Measurements from ENCODE around the gene MIDN.

Gene MIDN

DNA sequence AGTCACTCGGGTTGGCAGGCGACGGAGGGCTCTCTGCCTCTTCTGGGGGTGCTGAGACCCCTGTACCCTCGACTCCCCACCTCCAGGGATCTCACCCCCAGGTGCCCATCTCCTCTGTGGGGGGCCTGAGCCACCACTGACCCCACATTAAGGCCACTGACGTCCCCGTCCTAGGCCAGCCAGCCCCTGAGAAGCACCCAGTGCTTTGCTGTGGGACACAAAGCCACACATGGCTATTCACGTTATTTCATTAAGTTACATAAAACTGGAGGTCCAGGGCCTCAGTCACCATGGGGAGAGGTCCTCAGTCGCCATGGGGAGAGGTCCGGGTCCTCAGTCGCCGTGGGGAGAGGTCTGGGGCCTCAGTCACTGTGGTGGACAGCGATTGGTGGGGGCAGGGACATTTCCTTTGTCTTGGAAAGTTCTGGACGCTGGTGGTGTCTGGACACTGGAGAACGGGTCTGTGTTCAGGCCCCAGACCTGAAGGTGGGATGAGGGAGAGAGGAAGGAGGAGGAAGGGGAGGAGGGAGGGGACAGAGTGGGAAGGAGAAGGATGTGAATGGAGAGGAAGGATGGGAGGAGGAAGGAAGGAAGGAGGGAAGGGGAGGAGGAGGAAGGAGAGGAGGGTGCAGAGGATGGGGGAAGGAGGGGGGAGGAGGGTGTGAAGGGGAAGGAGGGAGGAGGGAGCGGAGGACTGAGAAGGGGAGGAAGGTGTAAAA lies 33.3 kb downstream of the MIDN start (continued):
- peak; percentile 65 for TF ChIP-seq KLF8 (tag by site-specific recombination; IDR thresholded peaks at IDR 0.05)
- TF ChIP-seq HOXA7 (CRISPR knock-in tag; IDR thresholded peaks at IDR 0.05; ENCODE audit: borderline replicate concordance), result no peak
- TF ChIP-seq GLI4 (tag by site-specific recombination; IDR thresholded peaks at IDR 0.05), result no peak

DNA sequence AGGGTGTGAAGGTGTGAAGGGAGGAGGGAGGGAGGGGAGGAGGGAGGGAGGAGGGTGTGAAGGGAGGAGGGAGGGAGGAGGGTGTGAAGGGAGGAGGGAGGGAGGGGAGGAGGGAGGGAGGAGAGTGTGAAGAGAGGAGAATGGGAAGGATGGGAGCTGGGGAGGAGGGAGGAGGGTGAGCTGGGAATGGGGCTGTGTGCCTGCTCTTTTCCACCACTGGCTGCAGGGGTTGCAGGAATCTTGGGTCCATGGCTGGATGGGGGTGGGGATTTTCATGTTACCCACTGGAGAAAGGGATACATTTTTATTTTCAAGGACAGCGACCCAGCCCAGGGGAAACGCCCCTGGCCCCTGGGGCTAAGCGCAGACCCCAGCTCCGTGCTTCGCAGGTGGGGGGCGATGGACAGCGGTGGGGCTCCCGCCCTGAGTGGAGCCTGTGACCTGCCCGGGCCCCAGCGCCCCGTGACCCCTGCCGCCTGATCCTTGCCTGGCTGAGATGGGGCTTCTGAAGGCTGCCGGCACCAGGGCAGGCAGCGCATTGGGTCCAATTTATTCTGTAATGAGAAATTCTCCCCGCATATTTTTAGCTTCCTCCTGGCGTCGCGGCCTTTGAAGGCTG lies 34.3 kb downstream of the MIDN start:
- Histone ChIP-seq H3K4me1 (ENCODE audit: control insufficient read depth, insufficient read depth, low read length) (peaks cover 5% of the 10 kb centered on the region), H3K4me3 (ENCODE audit: low read depth, low read length) (no peak overlapping the region), H3K27ac (ENCODE audit: extremely low read depth, low read depth, low read length) (no peak overlapping the region), H3K9me3 (ENCODE audit: control insufficient read depth, insufficient read depth, low read depth, low read length) (no peaks in the 10 kb centered on the region), H3K36me3 (ENCODE audit: control insufficient read depth in 2 of 2, insufficient read depth in 1 of 2, low read length in 2 of 2) (peaks cover 0 to 24% of the 10 kb centered on the region in 2 experiments; a peak in 1 of 3 replicates)
- ChIA-PET POLR2A (interaction anchor here (0.6 to 3.3 kb wide), 4 partner anchors 9 to 166 kb away, joined by 3 to 25 read pairs (median 5); partner anchors contain the start of gene CIRBP), CTCF (interaction anchor here (1.5 kb wide), 1 partner anchor 38 kb away, joined by 5 read pairs; no protein-coding TSS in a partner anchor)
- TF ChIP-seq ZNF544 (tag by site-specific recombination; IDR thresholded peaks at IDR 0.05), result no peak
- no peak for TF ChIP-seq ZNF580 (tag by site-specific recombination; IDR thresholded peaks at IDR 0.05)
- TF ChIP-seq, protein P1, sequence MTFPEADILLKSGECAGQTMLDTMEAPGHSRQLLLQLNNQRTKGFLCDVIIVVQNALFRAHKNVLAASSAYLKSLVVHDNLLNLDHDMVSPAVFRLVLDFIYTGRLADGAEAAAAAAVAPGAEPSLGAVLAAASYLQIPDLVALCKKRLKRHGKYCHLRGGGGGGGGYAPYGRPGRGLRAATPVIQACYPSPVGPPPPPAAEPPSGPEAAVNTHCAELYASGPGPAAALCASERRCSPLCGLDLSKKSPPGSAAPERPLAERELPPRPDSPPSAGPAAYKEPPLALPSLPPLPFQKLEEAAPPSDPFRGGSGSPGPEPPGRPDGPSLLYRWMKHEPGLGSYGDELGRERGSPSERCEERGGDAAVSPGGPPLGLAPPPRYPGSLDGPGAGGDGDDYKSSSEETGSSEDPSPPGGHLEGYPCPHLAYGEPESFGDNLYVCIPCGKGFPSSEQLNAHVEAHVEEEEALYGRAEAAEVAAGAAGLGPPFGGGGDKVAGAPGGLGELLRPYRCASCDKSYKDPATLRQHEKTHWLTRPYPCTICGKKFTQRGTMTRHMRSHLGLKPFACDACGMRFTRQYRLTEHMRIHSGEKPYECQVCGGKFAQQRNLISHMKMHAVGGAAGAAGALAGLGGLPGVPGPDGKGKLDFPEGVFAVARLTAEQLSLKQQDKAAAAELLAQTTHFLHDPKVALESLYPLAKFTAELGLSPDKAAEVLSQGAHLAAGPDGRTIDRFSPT (tag by site-specific recombination; IDR thresholded peaks at IDR 0.05), result 0 out of 2 replicates have a peak, but pooled peaks have one; percentile 6
- no peak for TF ChIP-seq ZNF112 (tag by site-specific recombination; IDR thresholded peaks at IDR 0.05)
- TF ChIP-seq, protein P2, sequence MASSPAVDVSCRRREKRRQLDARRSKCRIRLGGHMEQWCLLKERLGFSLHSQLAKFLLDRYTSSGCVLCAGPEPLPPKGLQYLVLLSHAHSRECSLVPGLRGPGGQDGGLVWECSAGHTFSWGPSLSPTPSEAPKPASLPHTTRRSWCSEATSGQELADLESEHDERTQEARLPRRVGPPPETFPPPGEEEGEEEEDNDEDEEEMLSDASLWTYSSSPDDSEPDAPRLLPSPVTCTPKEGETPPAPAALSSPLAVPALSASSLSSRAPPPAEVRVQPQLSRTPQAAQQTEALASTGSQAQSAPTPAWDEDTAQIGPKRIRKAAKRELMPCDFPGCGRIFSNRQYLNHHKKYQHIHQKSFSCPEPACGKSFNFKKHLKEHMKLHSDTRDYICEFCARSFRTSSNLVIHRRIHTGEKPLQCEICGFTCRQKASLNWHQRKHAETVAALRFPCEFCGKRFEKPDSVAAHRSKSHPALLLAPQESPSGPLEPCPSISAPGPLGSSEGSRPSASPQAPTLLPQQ (tag by site-specific recombination; IDR thresholded peaks at IDR 0.05), result no peak
- 0 out of 2 replicates have a peak, but pooled peaks have one; percentile 47 for TF ChIP-seq WT1 (tag by site-specific recombination; IDR thresholded peaks at IDR 0.05)
- TF ChIP-seq HOXA7 (CRISPR knock-in tag; IDR thresholded peaks at IDR 0.05; ENCODE audit: borderline replicate concordance), result no peak
- TF ChIP-seq KLF17 (tag by site-specific recombination; IDR thresholded peaks at IDR 0.05), result peak; percentile 31; the same call in 1 of the 2 replicates
- no peak for TF ChIP-seq ZNF571 (tag by site-specific recombination; IDR thresholded peaks at IDR 0.05)
- TF ChIP-seq, protein P3, sequence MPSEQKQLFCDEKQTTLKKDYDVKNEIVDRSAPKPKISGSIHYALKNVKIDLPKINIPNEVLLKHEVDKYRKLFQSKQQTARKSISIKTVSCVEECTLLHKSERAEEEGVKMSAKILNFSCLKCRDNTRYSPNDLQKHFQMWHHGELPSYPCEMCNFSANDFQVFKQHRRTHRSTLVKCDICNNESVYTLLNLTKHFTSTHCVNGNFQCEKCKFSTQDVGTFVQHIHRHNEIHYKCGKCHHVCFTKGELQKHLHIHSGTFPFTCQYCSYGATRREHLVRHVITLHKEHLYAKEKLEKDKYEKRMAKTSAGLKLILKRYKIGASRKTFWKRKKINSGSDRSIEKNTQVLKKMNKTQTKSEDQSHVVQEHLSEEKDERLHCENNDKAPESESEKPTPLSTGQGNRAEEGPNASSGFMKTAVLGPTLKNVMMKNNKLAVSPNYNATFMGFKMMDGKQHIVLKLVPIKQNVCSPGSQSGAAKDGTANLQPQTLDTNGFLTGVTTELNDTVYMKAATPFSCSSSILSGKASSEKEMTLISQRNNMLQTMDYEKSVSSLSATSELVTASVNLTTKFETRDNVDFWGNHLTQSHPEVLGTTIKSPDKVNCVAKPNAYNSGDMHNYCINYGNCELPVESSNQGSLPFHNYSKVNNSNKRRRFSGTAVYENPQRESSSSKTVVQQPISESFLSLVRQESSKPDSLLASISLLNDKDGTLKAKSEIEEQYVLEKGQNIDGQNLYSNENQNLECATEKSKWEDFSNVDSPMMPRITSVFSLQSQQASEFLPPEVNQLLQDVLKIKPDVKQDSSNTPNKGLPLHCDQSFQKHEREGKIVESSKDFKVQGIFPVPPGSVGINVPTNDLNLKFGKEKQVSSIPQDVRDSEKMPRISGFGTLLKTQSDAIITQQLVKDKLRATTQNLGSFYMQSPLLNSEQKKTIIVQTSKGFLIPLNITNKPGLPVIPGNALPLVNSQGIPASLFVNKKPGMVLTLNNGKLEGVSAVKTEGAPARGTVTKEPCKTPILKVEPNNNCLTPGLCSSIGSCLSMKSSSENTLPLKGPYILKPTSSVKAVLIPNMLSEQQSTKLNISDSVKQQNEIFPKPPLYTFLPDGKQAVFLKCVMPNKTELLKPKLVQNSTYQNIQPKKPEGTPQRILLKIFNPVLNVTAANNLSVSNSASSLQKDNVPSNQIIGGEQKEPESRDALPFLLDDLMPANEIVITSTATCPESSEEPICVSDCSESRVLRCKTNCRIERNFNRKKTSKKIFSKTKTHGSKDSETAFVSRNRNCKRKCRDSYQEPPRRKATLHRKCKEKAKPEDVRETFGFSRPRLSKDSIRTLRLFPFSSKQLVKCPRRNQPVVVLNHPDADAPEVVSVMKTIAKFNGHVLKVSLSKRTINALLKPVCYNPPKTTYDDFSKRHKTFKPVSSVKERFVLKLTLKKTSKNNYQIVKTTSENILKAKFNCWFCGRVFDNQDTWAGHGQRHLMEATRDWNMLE (tag by site-specific recombination; conservative IDR thresholded peaks at IDR 0.05; ENCODE audit: low read depth), result no peak
- no peak for TF ChIP-seq GLI4 (tag by site-specific recombination; IDR thresholded peaks at IDR 0.05)
- TF ChIP-seq, protein P4, sequence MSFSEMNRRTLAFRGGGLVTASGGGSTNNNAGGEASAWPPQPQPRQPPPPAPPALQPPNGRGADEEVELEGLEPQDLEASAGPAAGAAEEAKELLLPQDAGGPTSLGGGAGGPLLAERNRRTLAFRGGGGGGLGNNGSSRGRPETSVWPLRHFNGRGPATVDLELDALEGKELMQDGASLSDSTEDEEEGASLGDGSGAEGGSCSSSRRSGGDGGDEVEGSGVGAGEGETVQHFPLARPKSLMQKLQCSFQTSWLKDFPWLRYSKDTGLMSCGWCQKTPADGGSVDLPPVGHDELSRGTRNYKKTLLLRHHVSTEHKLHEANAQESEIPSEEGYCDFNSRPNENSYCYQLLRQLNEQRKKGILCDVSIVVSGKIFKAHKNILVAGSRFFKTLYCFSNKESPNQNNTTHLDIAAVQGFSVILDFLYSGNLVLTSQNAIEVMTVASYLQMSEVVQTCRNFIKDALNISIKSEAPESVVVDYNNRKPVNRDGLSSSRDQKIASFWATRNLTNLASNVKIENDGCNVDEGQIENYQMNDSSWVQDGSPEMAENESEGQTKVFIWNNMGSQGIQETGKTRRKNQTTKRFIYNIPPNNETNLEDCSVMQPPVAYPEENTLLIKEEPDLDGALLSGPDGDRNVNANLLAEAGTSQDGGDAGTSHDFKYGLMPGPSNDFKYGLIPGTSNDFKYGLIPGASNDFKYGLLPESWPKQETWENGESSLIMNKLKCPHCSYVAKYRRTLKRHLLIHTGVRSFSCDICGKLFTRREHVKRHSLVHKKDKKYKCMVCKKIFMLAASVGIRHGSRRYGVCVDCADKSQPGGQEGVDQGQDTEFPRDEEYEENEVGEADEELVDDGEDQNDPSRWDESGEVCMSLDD (tag by site-specific recombination; IDR thresholded peaks at IDR 0.05), result no peak
- TF ChIP-seq ZFP37 (tag by site-specific recombination; IDR thresholded peaks at IDR 0.05), result no peak
- no peak for TF ChIP-seq ZNF266 (tag by site-specific recombination; IDR thresholded peaks at IDR 0.05; ENCODE audit: low read depth)
- peak; percentile 73 for TF ChIP-seq BCL11B (tag by site-specific recombination; IDR thresholded peaks at IDR 0.05; ENCODE audit: low read depth)
- TF ChIP-seq ZNF555 (tag by site-specific recombination; conservative IDR thresholded peaks at IDR 0.05), result no peak
- TF ChIP-seq ZNF140 (tag by site-specific recombination; IDR thresholded peaks at IDR 0.05), result no peak
- TF ChIP-seq IKZF3 (tag by site-specific recombination; IDR thresholded peaks at IDR 0.05), result peak; percentile 69
- TF ChIP-seq ZNF24 (tag by site-specific recombination; IDR thresholded peaks at IDR 0.05), result no peak
- TF ChIP-seq GLIS2 (tag by site-specific recombination; IDR thresholded peaks at IDR 0.05), result no peak
